HG03575 (cell line): ENCODE measurements around the gene SLC9A9.
A peak's percentile ranks its signal among the peaks of the same experiment; 100 is the strongest.

ENCODE experiments used
- ATAC-seq: cut with Tn5 transposase; IDR thresholded peaks from one replicate; pipeline ENCODE4 v1.9.1; 2021; ENCODE audit not compliant: unreplicated experiment, insufficient number of reproducible peaks, low FRiP score; ENCODE audit errors: extremely low read depth

SLC9A9 gene

GRCh38 chr3:143849854-143850549 lies 1.7 kb upstream of the SLC9A9 start:
- ATAC-seq = peak; percentile 43

DNA sequence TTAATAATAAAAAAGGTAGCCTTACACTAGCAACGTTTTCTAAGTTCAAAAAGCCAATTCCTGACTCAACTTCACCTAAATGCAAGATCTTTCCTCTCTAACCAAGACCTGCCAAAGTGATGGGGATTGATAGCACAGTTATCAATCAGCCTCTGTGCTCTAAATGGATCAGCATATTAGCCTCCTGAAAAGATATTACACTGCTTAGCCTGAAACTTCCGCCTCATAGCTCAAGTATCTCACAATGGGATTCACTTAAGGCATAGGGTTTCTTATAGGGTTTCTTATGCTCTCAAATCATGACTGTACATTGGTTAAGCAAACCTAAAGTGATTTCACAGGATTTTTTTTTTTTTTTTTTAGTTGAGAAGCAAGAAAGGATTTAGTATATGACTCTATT lies 436 bp upstream of the SLC9A9 start:
- ATAC-seq = no peak

DNA sequence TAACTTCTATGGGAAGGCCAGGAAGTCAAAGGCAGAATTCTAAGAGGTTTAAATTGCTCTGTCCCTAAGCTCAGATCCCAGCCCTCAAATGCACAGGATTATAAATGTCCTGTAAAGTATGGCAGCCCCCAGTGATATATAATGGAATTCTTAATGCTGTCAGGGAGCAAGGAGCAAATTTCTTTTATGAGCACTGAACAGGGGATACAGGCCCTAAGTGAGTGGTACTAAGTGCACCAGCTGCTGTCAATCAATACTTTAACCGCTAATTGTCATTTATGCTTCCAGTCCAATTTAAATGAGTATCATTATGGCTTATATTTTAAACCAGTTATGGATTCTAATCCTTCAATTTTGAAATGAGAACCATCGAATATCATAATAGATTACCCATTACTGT lies 4.7 kb downstream of the SLC9A9 start:
- ATAC-seq = no peak

- no peak for ATAC-seq
Observed at GRCh38 chr3:143840636-143841035, 7.6 kb downstream of the SLC9A9 start.

DNA sequence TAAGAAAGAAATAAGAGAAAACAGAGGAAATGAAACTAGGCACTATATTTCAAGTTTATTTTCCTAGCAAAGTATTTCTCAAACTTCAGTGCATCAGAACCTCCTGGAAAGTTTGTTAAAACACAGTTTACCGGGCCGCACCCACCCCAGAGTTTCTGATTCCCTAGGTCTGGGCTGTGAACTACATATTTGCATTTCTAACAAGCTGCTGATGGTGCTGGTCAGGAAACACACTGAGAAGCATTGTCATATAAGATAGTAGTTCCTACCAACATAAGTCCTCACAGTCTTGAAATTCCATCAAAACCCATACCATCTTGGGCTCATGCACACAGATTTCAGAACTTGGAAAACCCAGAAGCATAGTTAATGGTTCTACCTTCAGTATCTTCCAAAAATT lies 8.3 kb downstream of the SLC9A9 start:
- ATAC-seq = no peak

DNA sequence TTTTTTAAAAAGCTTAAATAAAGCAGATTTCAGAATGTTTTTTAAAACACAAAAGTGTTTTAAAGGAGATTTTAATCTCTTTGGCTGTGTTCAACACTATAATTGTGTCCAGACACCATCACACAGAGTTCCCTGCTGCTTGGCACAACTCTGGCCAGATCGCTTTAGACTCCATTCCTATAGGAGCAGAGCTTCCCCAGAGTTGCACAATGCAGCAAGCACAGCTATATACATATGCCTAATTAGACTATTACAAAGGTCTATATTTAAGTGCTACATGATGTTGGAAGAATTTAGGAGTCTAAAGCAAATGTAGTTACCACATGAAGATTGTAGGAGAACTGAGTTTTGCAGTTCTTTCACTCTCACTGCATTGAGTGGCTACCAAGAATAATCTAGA lies 11.2 kb downstream of the SLC9A9 start:
- no peak for ATAC-seq

- ATAC-seq = no peak
Observed at GRCh38 chr3:143835312-143835711, 13.0 kb downstream of the SLC9A9 start.

- peak; percentile 23 for ATAC-seq
Observed at GRCh38 chr3:143832433-143832832, 15.8 kb downstream of the SLC9A9 start.

GRCh38 chr3:143831994-143832393 lies 16.3 kb downstream of the SLC9A9 start:
- ATAC-seq = peak; percentile 56

DNA sequence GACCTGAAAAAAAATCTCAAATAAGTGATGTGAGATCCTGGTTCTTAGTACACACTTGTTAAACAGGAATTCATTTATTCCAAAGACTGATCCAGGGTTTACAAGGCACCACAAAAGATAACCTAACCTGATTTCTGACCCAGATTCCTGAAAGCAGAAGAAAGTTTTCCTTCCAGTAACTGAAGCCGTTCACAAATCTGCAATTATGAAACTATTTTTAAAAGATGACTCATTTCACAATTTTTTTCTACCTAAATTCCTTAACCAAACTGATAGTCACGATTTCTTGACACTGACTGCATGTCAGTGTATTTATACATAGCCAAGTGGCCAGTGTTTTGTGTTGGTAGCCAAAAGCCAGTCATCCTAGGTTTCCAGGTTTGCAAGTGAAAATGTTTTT lies 17.1 kb downstream of the SLC9A9 start:
- ATAC-seq = peak; percentile 29

DNA sequence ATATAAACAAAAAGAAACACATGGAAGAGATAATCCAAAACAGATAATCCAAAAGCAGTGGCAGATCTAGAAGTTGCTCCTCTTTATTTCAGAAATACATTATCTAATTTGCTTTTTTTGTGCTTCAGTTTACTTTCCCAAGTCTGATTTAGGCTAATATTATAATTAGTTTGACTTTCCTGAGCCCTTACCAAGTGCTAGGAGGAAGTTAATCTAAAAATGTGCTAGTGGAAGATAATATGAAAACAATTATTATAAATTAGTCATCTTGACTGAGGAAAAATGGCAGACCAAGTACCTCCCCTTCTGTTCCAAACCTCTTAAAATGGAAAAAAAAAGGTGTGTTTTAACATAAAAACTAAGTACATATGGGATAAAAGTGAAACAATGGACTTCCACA lies 17.5 kb downstream of the SLC9A9 start:
- no peak for ATAC-seq

DNA sequence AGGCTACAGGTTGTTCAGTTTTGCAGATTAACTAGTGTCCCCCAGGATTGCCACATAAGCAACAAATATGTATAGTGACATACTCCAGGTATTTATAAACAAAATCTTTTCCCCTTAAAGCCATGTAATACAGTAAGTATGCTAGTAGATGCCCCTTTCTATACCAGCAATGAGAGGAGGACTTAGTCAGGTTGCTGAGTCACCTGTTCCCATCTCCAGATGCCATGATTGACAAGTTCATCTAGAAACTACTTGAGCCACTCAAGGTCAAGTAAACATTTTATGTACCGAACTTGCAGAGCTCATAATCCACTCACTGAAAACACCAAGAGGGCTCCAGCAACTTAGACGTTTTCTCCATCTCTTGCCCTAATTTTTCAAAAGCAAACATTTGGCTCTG lies 18.2 kb downstream of the SLC9A9 start:
- ATAC-seq = no peak

- no peak for ATAC-seq
Observed at GRCh38 chr3:143827425-143827824, 20.8 kb downstream of the SLC9A9 start.

- no peak for ATAC-seq
Observed at GRCh38 chr3:143826296-143826695, 22.0 kb downstream of the SLC9A9 start.

DNA sequence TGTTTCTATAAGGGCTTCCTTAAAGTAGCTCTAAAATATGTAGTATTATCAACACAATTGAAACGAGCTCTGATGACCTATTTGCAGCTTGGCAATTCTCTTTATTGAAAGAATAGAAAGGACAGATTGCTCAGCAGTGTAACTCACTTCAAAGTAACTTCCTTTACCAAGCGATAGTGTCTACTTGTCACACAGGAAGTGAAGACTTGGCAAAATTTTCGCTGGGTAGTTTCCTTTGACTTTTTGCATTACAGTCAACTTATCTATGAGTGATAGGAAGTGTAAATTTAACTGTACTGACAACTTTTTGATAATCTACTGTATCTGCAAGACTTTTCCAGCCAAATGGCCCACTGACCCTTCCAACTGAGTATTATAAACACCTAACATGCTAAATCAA lies 22.8 kb downstream of the SLC9A9 start:
- no peak for ATAC-seq

DNA sequence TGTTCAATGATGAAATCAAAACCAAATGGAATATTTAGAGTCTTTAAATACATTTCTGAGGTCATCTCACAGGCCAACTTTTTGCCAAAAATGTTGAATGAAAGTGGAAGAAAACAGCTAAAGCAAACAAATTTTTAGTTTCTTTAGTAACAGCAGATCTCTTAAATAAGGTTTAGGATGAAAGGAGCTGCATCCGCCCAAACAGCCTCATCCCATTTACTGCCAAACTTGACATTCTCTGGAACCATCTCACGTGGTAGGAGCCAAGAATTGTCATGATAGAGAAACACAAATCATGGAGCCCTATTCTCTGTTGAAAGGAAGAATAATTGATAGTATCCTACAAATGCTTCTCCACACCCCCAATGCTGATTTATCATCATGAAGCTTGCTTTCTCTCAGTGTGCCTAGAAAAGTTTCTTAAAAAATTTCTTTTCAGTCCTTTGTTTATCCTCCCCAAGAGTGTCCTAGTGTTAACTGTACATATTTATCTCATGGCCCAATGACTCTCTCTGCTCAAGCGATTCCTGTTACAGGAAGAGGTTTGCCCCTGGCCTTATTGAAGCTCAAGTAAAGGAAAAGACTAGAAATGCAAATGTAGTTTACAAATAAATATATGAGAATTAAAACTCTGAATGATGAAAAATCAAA lies 23.4 kb downstream of the SLC9A9 start:
- no peak for ATAC-seq

- no peak for ATAC-seq
Observed at GRCh38 chr3:143822798-143823197, 25.5 kb downstream of the SLC9A9 start.

GRCh38 chr3:143822374-143822773 lies 25.9 kb downstream of the SLC9A9 start:
- ATAC-seq = no peak

GRCh38 chr3:143821862-143822261 lies 26.4 kb downstream of the SLC9A9 start:
- ATAC-seq = no peak

DNA sequence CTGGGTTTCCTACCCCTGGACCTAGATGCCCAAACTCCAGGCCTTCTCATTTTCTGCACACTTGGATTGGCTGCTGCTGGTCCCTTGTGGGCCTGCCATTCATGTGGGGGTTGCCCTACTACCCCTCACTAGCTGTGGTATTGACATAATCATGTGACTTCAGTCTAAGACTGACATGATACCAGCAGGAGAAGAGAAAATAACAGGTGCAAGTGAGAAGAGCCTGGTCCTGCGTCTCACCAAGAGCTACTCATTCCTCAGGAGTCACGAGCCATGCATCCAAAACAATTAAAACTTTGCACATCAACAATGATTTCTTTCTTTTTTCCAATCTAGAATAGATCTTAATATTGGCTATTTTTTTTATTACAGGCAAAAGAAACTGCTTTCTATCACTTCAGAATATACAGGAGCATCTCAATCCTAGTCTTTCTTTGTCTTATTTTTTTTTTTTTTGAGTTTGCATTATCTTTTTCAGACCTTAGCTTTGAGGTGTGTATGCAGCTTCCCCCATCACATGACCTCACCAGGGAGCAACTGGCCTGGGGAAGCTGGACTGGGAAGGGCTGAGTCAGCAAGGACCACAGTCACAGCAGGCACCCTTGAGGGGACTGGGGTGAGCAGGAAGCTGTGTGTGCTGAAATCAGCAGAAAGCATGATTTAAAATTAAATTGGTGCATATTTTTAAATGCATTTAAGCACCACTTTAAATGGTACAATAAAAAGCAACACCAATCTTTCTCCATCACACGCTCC lies 27.6 kb downstream of the SLC9A9 start:
- no peak for ATAC-seq
